OCI-M1 (cell line): Measurements from ENCODE around the gene QPCT.

Experiments used
- DNase-seq: peaks from one replicate; lab custom pipeline; 2025; lab: John Stamatoyannopoulos, UW

Gene QPCT

DNA sequence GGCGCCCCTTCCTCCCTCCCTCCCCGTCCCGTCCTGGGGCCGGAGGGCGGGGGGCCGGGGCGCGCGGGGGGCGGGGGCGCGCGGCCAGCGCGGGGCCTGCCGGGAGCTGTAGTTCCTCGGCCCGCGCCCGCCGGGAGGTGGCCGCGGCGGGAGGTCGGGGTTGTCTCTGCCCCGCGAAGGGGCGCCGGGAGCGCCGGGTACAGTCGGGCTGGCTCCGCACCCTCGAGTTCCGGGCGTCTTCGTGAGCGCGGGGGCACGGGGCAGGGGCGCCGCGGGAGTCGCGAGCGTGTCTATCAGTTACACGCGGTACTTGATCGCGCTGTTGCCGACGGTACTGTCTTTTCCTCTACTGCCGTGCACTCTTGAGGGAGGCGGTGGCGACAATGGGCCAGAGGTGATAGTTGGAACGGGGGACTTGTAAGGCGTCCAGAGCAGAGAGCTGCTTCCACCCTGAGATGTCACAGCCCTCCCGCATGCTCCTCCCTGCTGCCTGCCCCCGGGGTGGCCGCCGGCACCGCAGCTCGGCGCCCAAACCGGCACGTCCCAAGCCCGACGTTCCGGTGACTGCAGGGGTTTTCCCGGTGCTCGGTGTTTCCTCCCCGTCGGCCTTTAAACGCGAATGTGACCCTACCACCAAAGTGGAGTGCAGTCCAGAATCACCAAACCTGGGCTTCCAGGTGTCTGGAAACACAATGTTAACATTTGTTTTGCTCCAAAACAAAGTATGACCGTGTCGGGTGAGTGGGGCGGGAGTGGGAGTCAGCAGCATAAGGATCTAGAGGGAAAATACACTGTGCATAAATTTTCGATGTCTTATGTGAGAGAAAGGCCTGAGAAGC lies 19.4 kb upstream of the QPCT start, which contains the start of gene PRKD3:
TSS of gene PRKD3 (minus strand) at position 48 of the 839 bp plus-strand sequence. CDS start 8,309 bp downstream, outside the sequence.
- DNase-seq, result peak; percentile 82

DNA sequence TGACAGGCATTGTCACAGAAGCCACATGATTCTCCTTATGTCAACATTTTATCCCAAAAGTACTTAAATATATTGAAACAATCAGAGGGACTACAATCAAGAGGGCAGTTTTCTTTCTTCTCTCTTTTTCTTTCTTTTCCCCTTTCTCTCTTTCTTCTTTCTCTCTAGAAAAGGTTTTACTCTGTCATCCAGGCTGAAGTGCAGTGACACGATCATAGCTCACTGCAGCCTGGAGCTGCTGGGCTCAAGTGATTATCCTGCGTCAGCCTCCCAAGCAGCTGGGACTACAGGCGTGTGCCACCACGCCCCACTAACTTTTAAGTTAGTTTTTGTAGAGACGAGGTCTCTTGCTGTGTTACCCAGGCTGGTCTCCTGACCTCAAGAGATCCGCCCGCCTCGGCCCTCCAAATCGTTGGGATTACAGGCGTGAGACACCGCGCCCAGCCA lies 18.8 kb upstream of the QPCT start:
- DNase-seq, result peak; percentile 55

GRCh38 chr2:37326285-37326684 lies 18.1 kb upstream of the QPCT start:
- DNase-seq, result peak; percentile 83

GRCh38 chr2:37326866-37327634 lies 17.4 kb upstream of the QPCT start:
- DNase-seq, result peak; percentile 40

DNA sequence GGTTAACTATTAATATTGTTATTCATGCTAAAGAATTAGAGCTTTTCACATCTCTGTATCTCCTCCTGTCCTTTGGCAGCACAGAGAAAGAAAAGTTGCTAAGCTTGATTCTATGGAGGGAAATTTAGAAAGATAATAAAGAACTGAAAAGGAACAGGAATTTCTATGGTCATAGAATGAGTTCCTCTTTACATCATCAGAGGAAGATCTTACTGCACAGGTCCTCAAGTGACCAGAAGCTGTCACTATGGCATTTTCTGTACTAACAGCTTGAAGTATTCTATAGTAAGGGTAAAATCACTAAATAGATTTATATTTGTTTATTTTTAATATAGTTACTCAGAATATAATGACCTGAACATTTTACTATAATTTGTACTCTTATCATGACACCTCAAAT lies 13.7 kb upstream of the QPCT start:
- DNase-seq, result no peak

- DNase-seq, result no peak
Measured at GRCh38 chr2:37332560-37332959, 11.9 kb upstream of the QPCT start.

DNA sequence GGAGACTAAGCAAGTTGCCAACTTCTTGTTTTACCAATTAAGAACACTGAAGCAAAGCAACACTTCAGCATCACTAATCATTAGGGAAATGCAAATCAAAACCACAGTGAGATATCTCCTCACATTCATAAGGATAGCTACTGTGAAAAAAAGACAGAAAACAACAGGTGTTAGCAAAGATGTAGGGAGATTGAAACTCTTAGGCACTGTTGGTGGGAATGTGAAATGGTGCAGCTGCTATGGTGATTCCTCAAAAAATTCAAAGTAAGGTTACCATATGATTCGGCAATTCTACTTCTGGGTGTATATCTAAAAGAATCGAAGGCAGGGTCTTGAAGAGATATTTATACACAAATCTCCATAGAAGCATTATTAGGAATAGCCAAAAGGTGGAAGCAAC lies 11.2 kb upstream of the QPCT start:
- no peak for DNase-seq

GRCh38 chr2:37335604-37336003 lies 8.8 kb upstream of the QPCT start:
- DNase-seq, result no peak

DNA sequence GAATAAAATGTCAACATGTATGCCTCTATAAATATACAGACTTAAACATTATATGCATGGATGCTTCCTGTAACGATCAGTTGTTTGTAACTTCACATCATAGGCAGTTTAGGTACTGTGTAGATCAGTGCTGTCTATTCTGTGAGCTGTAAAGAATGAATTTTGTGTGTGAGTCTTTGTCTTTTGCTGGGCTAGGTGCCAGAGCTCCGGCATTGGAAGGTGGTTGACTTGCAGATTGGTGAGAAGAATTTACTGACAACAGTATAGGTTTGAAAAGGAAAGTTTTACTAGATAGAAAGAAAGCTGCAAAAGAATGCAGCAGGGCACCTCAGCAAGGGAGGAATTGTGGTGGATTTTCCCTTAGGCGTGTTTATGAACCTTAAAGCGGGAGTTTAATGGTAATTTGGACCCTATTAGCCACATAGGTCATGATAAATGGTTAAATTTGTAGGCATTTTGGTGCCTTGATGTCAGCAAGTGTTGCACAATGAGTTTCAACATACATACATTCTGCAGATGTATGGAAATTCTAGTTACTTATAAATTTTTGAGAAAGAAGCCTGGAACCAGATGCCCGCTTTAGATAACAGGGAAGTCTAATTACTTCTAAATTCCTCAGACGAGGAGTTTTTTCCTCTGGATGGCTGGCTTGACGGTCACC lies 6.7 kb upstream of the QPCT start:
- DNase-seq, result no peak

- DNase-seq, result no peak
Measured at GRCh38 chr2:37338933-37339332, 5.5 kb upstream of the QPCT start.

DNA sequence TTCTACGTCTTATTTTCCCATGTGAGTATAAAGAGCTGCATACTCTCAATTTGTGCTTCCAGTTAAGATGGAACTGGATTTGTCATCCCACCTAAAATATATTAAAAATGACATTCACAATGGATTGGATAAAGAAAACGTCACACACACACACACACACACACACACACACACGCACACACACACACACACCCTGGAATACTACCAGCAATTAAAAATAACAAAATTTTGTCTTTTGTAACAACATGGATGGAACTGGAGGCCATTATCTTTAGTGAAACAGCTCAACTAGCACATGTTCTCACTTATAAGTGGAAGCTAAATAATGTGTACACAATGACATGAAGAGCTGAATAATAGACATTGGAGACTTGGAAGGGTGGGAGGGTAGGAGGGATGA lies 3.8 kb upstream of the QPCT start:
- DNase-seq, result no peak

- DNase-seq, result no peak
Measured at GRCh38 chr2:37342591-37343220, 1.7 kb upstream of the QPCT start.

DNA sequence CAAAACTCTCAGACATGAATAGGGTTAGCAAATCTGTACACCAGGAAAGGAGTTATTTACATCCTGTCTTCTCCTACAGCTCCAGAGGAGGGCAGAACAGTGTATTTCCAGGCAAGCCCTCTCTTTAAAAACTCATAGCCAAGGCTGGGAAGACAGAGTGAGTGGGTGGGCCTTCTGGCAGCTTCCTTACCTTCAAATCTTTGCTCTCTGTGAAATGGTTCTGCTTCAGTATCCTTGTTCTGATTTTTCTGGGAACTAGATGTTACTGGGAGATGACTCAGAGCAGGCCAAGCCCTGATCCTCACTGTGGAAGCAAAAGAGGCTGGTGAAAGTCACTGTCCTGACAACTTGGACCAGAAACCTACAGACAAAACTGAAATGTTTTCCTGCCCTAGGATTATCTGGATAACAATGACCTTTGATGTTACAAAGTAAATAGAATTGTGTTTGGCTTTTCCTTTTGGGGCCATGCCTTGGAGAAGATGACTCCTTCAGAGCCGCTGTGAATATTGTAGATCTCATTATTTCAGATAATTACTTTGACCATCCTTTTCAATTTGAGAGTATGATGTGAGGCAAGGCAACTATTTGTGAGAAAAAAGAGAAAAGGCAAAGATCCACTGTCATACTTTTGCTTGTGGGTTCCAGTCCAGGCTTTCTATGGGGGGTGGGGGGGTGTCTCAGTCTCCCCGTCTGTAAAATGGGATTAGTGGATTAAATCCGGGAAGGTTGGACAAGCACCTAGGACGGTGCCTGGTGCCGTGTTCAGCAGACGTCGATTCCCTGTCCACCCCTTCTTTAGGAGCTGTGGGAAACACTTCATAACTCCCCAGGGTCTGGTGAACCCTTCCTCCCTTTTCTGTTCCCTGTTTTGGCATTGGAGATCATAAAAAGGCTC lies 644 bp upstream of the QPCT start:
- peak; percentile 36 for DNase-seq

DNA sequence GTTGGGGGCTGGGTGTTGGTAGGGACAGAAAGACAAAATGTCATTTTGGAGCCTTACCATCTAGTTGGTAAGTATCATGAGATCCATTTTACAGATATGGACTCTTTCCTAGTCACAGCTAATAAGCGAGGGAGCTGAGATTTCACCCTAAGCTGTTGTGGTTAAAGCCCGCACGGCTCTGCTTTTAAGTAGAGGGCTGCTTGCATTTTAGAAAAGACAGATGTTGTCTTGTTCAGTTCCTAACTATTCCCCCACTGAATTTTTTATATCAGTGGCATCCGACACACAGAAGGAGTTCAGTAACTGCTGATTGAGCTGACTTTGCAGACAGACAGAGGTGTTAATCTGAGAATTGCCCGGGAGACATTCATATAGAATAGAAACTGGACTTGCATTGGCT lies 3.7 kb downstream of the QPCT start:
- no peak for DNase-seq

- DNase-seq, result peak; percentile 38
Measured at GRCh38 chr2:37349231-37349860, 4.9 kb downstream of the QPCT start.

DNA sequence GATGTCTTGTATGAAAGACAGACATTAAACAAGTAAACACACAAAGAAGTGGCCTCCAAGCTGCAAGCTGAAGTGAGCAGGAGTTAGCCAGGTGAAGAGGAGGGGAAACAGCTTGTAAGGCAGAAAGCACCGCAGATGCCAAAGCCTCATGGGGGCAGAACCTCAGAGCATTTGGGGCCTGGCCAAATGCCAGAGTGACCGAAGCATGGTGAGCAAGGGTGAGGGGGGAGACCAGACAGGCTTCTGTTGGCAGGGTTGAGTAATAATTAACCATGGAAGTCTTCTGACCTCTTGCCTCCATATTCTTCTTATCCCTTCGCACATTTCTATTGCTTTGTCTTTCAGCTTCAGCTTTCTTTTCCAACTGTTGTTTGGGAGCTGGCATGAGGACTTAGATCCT lies 5.6 kb downstream of the QPCT start:
- DNase-seq, result no peak

GRCh38 chr2:37354531-37354930 lies 10.1 kb downstream of the QPCT start:
- DNase-seq, result no peak

GRCh38 chr2:37355735-37356134 lies 11.3 kb downstream of the QPCT start:
- DNase-seq, result no peak

GRCh38 chr2:37356299-37356698 lies 11.9 kb downstream of the QPCT start:
- DNase-seq, result no peak

DNA sequence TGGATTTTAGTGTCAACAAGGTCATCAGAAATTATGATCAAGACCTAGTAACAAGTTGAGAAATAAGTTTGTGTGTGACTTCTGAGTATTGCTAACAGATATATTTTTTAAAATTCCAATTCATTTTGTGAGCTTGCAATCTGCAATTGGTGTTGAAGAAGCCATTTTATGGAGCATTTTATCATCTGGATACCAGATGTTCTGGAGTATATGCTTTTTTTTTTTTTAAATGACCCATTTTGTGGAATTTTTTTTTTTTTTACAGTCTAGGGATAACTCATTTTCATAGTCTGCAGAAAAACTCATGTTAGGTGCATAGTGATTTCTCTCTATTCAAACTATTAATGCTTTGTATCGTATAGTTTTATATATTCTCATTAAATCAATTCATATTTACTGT lies 12.6 kb downstream of the QPCT start:
- DNase-seq, result no peak

DNA sequence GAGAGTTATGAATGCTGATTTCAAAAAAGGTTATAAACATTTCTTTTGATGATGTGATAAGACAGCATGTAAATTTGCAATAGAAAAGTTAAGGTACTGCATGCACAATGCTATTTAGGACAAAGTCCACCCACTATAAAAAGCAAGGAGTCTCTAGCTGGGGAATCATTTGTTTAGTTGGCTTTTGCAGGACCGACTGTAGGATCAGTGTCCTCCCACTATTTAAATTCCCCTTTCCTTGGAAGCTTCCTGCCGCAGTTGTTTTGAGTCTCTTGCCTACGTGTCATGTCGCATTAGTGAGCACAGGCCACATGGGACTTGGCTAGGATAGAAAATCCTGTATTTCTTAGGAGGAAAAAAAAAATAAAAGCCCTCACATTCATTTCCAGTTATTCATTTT lies 13.1 kb downstream of the QPCT start:
- no peak for DNase-seq
